OCI-LY3 (cell line): ENCODE measurements around the gene SNAP47.

ENCODE experiments used
- CTCF ChIP-seq: fragments of 200-600, 300-600 bp; sonication (generic); IDR thresholded peaks from 2 replicates; pipeline ENCODE4 v1.5.1; 2014; ENCODE audit warnings: antibody characterized with exemption, low read length, low read depth
- EZH2phosphoT487 ChIP-seq: fragments of 200-600 bp; shearing (Covaris generic); IDR thresholded peaks from 2 replicates; pipeline ENCODE4 v1.6.1; 2018; ENCODE audit warnings: antibody characterized with exemption, mixed run types, low read depth

GRCh38 chr1:227799756-227800155, 64.5 kb downstream of the SNAP47 start:
- TF ChIP-seq CTCF (no peak), EZH2phosphoT487 (no peak)
